T1000 (cell line): ENCODE measurements around the gene PCSK4.
"Not testable (repeated sequence)": the region's sequence is repeated elsewhere in the genome, so short reads cannot be mapped to it uniquely, and the experiment has no call there.

Experiments
- DNase-seq: peaks from one replicate; lab custom pipeline; 2025; ENCODE audit warnings: mixed read lengths; lab: John Stamatoyannopoulos, UW

Gene PCSK4

DNA sequence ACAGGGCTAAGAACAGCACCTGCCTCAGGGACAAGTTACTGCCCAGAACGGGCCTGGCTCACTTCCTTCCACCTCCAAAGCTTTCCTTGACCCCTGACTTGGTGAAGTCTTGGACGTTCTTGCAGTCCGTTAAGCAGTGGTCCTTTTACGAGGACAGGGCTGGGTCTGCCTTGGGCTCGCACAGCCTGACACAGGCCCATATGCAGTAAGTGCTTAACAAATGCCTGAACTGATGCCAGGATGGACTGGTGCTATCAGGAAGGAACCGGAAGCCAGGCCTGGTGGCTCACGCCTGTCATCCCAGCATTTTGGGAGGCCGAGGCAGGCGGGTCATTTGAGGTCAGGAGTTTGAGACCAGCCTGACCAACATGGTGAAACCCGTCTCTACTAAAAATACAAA is 31.9 kb upstream of the PCSK4 start:
- no peak for DNase-seq

DNA sequence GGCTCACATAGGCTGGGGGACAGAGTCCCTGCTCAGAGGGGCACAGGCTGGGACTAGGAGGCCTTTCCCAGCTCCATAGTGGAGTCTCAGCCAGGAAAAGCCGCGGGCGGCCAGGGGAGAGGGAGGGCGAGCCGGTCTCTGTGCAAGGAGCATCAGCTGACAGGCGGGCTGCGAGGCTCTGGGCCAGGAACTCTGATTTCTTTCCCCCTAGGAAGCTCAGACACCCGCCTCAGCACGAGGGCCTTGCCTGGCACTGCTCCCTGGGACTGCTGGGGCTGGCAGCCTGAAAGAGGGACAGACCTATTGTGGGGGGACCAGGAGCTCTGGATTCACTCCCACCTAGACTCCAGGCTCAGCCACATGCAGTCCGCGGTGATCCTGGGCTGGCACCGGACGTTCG is 31.5 kb upstream of the PCSK4 start:
- DNase-seq = no peak

- DNase-seq = no peak
Measured at GRCh38 chr19:1520203-1520780, 30.1 kb upstream of the PCSK4 start.

- not testable (repeated sequence) for DNase-seq
Measured at GRCh38 chr19:1519802-1520201, 29.7 kb upstream of the PCSK4 start.

DNA sequence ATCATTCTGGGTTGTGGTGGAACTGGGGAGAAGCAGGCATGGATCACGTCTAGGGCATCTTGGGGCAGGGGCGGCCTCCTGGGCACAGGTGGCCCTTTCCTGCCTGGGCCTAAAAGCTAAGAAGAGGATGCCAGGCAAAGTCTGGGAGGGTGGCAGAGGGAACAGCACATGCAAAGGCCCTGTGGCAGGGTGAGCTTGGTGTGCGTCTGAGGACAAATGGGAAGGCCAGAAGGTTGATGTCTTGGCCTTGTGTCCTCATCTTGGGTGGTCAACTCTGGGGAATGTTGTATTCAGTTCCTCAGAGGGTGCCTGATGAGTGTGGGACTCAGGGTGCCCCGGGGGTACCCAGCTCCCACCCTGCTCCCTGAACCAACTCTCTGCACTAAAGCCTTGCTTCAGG is 28.3 kb upstream of the PCSK4 start:
- DNase-seq = no peak

GRCh38 chr19:1516395-1516753 is 26.2 kb upstream of the PCSK4 start:
- DNase-seq = no peak

DNA sequence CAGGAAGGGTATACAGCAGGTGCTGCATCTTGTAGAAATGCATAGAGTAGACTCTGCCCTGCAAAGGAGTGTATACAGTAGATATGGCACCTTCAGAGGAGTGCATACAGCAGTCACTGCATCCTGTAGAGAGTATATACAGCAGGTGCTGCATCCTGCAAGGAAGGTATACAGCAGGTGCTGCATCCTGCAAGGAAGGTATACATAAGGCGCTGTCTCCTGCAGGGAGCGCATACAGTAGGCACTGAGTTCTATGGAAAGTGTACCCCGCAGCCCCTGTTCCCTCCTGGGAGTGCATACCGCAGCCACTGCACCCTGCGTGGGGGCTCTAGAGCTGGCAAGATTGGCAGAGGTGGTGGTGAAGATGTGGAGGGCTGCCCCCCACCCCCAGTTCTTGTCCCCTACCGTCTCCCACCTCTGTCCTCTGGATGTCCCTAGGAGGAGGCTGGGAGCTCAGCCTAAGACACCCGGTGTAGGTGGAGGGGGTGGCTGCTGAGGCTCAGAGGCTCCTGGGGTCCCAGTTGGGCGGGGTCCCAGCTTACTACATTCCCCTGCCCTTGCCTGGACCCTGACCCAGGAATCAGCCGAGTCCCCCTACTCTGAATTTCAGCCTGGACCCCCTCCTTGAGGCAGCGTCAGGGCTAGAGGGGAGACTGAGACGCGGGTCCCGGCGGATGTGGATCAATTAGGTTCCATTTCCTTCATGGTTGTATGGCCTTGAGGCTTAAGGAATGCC is 25.0 kb upstream of the PCSK4 start:
- no peak for DNase-seq

DNA sequence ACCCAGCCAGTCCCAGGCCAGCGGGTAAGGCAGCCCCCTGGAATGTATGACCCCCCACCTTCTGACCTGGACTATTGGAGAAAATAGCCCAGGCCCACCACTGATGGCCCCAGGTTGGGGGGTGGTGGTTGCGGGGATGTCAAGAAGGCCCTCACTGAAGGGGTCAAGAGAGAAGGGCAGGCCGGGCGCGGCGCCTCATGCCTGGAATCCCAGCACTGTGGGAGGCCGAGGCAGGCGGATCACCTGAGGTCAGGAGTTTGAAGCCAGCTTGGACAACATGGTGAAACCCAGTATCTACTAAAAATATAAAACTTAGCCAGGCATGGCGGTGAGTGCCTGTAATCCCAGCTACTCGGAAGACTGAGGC is 24.1 kb upstream of the PCSK4 start:
- DNase-seq = no peak

DNA sequence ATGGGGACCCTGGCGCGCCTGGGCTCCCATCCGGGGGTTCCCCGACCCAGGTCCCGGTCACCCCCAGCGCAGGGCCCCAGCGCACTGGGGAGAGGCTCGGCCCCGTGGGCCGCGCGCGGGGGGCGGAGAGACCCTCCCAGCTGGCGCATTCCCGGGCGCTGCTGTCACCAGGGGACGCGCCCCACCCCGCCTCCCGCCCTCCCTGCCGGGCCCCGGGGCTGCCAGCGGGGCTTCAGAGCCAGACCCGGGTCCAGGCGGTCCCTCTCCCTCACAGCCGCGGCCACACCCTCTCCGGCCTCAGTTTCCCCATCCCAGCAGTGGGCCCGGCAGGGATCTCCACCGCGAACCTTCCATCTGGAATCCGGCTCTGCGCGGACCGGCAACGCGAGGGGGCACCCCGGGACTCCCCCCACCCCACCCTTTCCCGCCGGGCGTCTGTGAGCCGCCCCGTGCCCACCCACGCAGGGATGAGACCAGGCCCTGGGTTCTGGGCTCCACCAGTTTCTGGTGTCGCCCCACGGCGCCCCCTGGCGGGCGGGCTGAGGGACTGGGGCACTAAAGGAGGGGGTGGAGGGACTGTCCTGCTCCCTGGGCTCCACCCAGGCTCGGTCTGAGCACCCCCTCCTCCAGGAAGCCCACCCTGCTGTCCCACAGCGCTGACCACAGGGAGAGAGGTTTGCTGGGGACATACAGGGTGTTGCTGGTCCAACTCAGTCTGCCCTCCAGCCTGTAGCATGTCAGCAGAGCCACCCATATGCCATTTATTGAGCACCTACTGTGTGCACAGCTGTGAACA is 23.5 kb upstream of the PCSK4 start:
- peak; percentile 37 for DNase-seq

DNA sequence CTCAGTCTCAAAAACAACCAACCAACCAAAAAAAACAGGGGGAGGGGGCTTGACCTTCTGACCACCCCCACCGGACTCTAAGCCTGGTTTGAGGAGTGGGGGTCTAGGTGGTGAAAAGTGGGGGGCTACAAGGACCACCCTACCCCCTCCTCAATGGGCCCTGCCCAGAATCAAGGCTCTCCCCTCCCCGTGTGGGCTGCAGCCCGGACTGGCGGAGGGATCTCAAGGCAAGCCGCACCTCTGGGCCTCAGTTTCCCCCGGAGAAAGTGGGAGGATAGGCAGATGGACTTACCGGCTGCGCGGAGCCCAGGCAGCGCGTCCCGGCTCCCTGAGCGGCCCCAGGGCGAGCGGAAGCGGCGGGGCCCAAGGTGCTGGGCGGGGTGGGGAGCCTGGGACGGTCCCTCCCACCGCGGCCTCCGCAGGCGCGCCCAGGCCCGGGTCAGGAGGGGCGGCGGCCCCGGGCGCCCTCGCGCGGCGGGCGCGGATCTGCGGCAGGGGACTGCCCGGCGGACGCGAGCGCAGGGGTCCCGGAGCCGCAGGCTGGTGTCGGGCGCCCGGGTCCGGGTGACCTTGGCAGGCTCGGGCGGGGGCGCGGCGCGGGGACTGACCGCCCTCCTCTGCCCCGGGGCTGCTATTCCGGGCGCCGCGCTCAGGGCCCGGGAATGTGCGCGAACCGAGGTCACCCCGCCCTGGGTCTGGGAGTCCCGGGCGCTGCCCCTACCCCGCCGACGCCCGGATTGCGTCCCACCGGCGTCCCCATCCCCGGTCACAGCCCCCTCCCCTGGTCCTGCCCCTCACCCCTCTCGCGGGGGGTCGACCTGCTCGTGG is 22.7 kb upstream of the PCSK4 start, which contains the start of gene ADAMTSL5:
Gene ADAMTSL5, minus strand, starts transcription at position 349 of the 828 bp plus-strand sequence. CDS start 2,076 bp downstream, outside the sequence.
- peak; percentile 38 for DNase-seq

DNA sequence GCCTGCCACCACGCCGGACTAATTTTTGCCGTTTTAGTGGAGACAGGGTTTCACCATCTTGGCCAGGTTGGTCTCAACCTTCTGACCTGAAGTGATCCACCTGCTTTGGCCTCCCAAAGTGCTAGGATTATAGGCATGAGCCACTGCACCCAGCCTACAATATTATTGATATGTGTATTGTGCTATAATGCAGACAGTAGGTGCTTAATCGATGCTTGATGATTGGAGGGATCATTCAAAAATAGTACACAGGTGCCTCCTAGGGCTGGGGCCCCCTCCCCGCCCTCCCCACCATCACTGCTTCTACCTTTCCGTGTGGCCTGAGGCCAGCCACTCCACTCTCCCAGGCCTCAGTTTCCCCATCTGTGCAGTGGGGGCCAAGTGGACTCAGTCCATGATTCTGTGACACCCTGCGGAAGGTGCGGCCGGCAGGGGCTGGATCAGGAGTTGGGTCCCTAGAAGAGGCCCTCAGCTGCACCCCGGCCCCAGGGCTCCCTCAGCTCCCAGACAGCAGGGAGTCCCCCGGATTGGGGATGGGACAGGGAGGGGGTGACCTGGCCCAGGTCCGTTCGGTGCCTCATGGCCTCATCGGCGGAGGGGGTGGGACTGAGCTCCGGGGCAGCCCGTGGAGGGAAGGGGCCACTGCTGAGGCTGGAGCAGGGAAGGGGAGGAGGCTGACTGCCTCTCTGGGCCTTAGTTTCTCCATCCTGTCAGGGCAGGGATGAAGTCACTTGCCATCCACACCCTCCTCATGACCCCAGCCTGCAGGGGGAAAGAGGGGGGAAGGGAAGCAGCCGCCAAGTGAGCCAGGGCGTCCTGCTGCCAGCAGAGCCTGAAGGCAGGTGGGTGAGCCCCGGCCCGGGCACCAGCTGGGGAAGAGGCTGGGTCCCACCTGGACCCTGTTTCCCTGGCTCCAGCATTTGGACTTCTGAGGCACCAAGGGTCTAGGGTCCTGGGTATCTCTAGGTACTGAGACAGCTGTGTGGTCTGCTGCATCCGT is 21.5 kb upstream of the PCSK4 start:
- no peak for DNase-seq

DNA sequence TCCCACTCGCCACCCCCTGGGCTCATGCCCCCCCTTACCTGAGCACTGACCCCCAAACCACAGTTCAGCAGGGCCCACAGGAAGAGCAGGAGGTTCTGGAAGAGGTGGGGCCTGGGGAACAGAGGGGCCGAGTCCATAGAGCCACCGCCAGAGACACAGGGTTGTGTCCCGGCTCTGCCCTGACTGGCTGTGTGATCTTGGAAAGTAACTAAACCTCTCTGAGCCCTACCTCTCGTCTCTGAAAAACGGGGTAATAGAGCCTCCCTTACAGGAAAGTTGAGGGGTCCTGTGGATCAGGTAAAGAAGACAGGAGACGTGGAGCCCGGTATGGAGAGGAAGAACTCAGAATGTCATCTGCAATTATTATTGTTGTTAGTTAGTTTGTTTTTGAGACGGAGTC is 20.7 kb upstream of the PCSK4 start:
- DNase-seq = no peak

DNA sequence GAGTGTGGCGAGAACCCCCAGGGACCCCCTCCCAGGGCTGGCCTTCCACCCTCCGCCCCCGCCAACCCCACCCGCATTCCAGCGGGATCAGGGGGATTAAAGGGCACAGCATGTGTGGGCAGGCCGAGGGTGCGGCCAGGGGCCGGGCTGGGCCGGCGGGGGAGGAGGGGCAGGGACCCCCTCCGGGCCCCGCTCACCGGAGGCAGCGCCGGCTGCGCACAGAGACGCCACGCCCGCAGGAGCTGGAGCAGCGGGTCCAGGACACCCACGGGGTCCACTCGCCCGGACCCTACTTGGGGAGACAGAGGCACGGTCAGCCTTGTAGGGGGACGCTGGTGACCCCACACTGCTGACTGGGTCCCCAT is 20.3 kb upstream of the PCSK4 start:
- no peak for DNase-seq

GRCh38 chr19:1509602-1510441 is 19.7 kb upstream of the PCSK4 start:
- no peak for DNase-seq

DNA sequence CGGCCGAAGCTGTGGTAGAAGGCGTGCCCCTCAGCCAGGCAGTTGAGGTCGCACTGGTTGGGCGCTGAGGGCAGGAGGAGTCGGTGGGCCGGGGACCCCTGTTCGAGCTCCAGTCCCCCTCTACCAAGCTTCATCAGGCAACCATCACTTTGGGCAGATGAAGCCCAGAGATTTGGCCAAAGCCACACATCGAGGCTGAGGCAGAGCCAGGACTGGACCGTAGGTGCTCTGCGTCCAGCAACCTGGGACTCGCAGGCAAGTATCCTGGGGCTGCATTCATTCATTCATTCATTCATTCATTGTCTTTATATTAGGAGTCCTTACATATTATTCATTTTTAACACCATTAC is 18.3 kb upstream of the PCSK4 start:
- DNase-seq = no peak

- DNase-seq = peak; percentile 99
Measured at GRCh38 chr19:1507763-1508506, 17.8 kb upstream of the PCSK4 start.

- no peak for DNase-seq
Measured at GRCh38 chr19:1507192-1507660, 17.1 kb upstream of the PCSK4 start.

- no peak for DNase-seq
Measured at GRCh38 chr19:1505991-1506881, 16.1 kb upstream of the PCSK4 start.
